HepG2 (cell line): Measurements from ENCODE around the gene APC2. TPM values are rescaled to one million over a fixed set of nuclear protein-coding genes. Genes with fewer than 3 reads are reported as not detected.

Source experiments
- ATAC-seq: fragments of 200-7000 bp; cut with Tn5 transposase; 3 replicates; pipeline ENCODE4 v1.9.1; 2020; ENCODE audit warnings: mild to moderate bottlenecking, moderate library complexity
- BruUV-seq: library from RNA; stranded (reverse); fragments of 400-500 nt; replicated peaks from 2 replicates; lab custom pipeline; 2021; lab: Mats Ljungman, UMichigan
- CTCF ChIA-PET: fragments of 300-600 bp; formaldehyde crosslinking; extraction: SDS; loops from one replicate; lab custom pipeline; 2021; ENCODE audit warnings: low total read pairs, inconsistent platforms, low intra/inter-chr PET ratio; lab: Yijun Ruan, JAX
- POLR2A ChIA-PET: fragments of 350-600 bp; sonication (Branson Sonifier 250); formaldehyde crosslinking; loops from one replicate; lab custom pipeline; 2020; ENCODE audit warnings: antibody characterized with exemption, inconsistent platforms; lab: Yijun Ruan, JAX
- DNase-seq: peaks from one replicate; pipeline ENCODE4 v3.0.0-alpha.2; 2015; ENCODE audit warnings: low spot score
- FAIRE-seq: peaks from 3 replicates; lab custom pipeline; 2011; peaks lifted over from hg19 to GRCh38; lab: Jason Lieb, UNC
- H2AFZ ChIP-seq: one replicate; pipeline ENCODE4 v1.6.1; 2011; ENCODE audit warnings: low read length, inconsistent platforms
- H3K27ac ChIP-seq: fragments of 300-600 bp; 3 replicates; pipeline ENCODE4 v1.8.0; 2011; ENCODE audit warnings: mixed run types, mild to moderate bottlenecking, mixed read lengths, low read length, inconsistent platforms; ENCODE audit not compliant: insufficient read depth; ENCODE audit errors: extremely low read length
- H3K27me3 ChIP-seq, 2 experiments: fragments of 200-600 bp in 1 of 2; 2 replicates in 1 of 2; 3 replicates in 1 of 2; pipeline versions ENCODE4 v1.6.0 to v1.8.0; 2011; ENCODE audit warnings: low read length in 2 of 2, mild to moderate bottlenecking in 2 of 2, moderate library complexity in 2 of 2, inconsistent platforms in 1 of 2; ENCODE audit not compliant: insufficient read depth in 2 of 2, control insufficient read depth in 1 of 2
- H3K36me3 ChIP-seq, 2 experiments: fragments of 200-600 bp in 1 of 2; replicated peaks in 1 of 2; 2 replicates in 1 of 2; 3 replicates in 1 of 2; pipeline versions ENCODE4 v1.5.1 to v1.8.0; 2011; ENCODE audit warnings: low read length in 2 of 2, inconsistent platforms in 1 of 2; ENCODE audit not compliant: insufficient read depth in 2 of 2, control insufficient read depth in 1 of 2
- H3K4me1 ChIP-seq: 2 replicates; pipeline ENCODE4 v1.5.1; 2012; ENCODE audit warnings: low read length, inconsistent platforms; ENCODE audit not compliant: insufficient read depth
- H3K4me2 ChIP-seq: 2 replicates; pipeline ENCODE4 v1.6.0; 2011; ENCODE audit warnings: low read depth, low read length, inconsistent platforms
- H3K4me3 ChIP-seq, 3 experiments: fragments of 200-600 bp in 1 of 3; sonication (generic), shearing (Covaris generic) in 1 of 3; replicated peaks in 1 of 3; 2 replicates each; pipeline ENCODE4 v1.5.1; 2011 to 2016; ENCODE audit warnings: low read length in 3 of 3, inconsistent platforms in 2 of 3, low read depth in 2 of 3, mild to moderate bottlenecking in 2 of 3, control low read depth in 1 of 3, mixed read lengths in 1 of 3; ENCODE audit not compliant: insufficient read depth in 1 of 3
- H3K79me2 ChIP-seq: one replicate; pipeline ENCODE4 v1.6.1; 2011; ENCODE audit warnings: low read length, inconsistent platforms; ENCODE audit not compliant: insufficient read depth
- H3K9ac ChIP-seq: 2 replicates; pipeline ENCODE4 v1.6.0; 2011; ENCODE audit warnings: mild to moderate bottlenecking, low read depth, low read length, inconsistent platforms; ENCODE audit not compliant: insufficient read depth
- H3K9me3 ChIP-seq: 2 replicates; pipeline ENCODE4 v1.5.1; 2012; ENCODE audit warnings: mild to moderate bottlenecking, low read length
- H4K20me1 ChIP-seq: 2 replicates; pipeline ENCODE4 v1.6.0; 2011; ENCODE audit warnings: inconsistent platforms, mild to moderate bottlenecking, low read length, moderate library complexity; ENCODE audit not compliant: insufficient read depth
- CREM ChIP-seq, 2 experiments: sonication (generic) in 1 of 2; formaldehyde crosslinking in 1 of 2; IDR thresholded peaks; 2 replicates each; pipeline versions ENCODE4 v1.4.0 to v1.6.1; 2016 to 2020; ENCODE audit warnings: antibody characterized with exemption in 1 of 2, mild to moderate bottlenecking in 1 of 2, missing genetic modification reagents in 1 of 2
- DDIT3 ChIP-seq: sonication (generic); formaldehyde crosslinking; IDR thresholded peaks from 2 replicates; pipeline ENCODE4 v1.4.0; 2020; ENCODE audit warnings: mild to moderate bottlenecking, missing genetic modification reagents
- KLF9 ChIP-seq: IDR thresholded peaks from 2 replicates; pipeline ENCODE4 v1.6.1; 2016; ENCODE audit warnings: low read depth
- MBD4 ChIP-seq: IDR thresholded peaks from 2 replicates; pipeline ENCODE4 v1.6.1; 2012; ENCODE audit warnings: low read length, inconsistent platforms, borderline replicate concordance
- NFE2 ChIP-seq: sonication (generic); formaldehyde crosslinking; IDR thresholded peaks from 2 replicates; pipeline ENCODE4 v1.4.0; 2020; ENCODE audit warnings: missing genetic modification reagents
- TOE1 ChIP-seq: sonication (generic); formaldehyde crosslinking; IDR thresholded peaks from 2 replicates; pipeline ENCODE4 v1.4.0; 2020; ENCODE audit warnings: mild to moderate bottlenecking, missing genetic modification reagents
- ZFP36L1 ChIP-seq: sonication (generic); formaldehyde crosslinking; IDR thresholded peaks from 2 replicates; pipeline ENCODE4 v1.8.0; 2022; ENCODE audit warnings: mild to moderate bottlenecking, missing genetic modification reagents, moderate library complexity
- ZNF207 ChIP-seq: fragments of 450-650 bp; IDR thresholded peaks from 2 replicates; pipeline ENCODE4 v1.6.1; 2016; ENCODE audit warnings: antibody characterized with exemption, borderline replicate concordance
- ZNF746 ChIP-seq: sonication (generic); formaldehyde crosslinking; IDR thresholded peaks from 2 replicates; pipeline ENCODE4 v1.8.0; 2022; ENCODE audit warnings: mild to moderate bottlenecking, missing genetic modification reagents
- ZNF782 ChIP-seq: sonication (generic); formaldehyde crosslinking; IDR thresholded peaks from 2 replicates; pipeline ENCODE4 v1.4.0; 2020; ENCODE audit warnings: missing genetic modification reagents, mild to moderate bottlenecking, borderline replicate concordance
- ZNF878 ChIP-seq: sonication (generic); formaldehyde crosslinking; IDR thresholded peaks from 2 replicates; pipeline ENCODE4 v1.8.1; 2023; ENCODE audit warnings: mild to moderate bottlenecking, missing genetic modification reagents, moderate library complexity
- ZSCAN12 ChIP-seq: sonication (generic); formaldehyde crosslinking; IDR thresholded peaks from 2 replicates; pipeline ENCODE4 v1.9.0; 2021; ENCODE audit warnings: mild to moderate bottlenecking, missing genetic modification reagents
- WGBS: methylation state at CpG from one replicate; pipeline ENCODE4 v1.1.6; 2017; ENCODE audit warnings: low lambda C conversion rate; 5-methylcytosine and 5-hydroxymethylcytosine counted together
- in situ Hi-C: cut with HindIII; loops from 2 replicates; pipeline ENCODE4 v1.10.0; 2017; ENCODE audit warnings: low pct_unique_long_range_greater_than_20kb; ENCODE audit not compliant: extremely low pct_ligation_motif_present
- intact Hi-C: fragments of 100-400 bp; cut with micrococcal nuclease; formaldehyde crosslinking; loops from one replicate; pipeline ENCODE4 v1.10.0; 2022; ENCODE audit not compliant: unreplicated experiment
- polyA plus RNA-seq, 8 experiments: library from polyadenylated mRNA; depleted of rRNA in 3 of 8; stranded (reverse) in 7 of 8; unstranded in 1 of 8; fragments of >200 nt; fragmentation: Illumina TruSeq in 4 of 8; extraction: Trizol in 4 of 8; gene quantifications; 2 replicates each; pipeline versions ENCODE4 v1.2.1 to v1.2.3, GENCODE V29; 2011 to 2016; ENCODE audit warnings: low read depth in 4 of 8, missing spikeins in 1 of 8, mixed read lengths in 1 of 8; ENCODE audit not compliant: insufficient read depth in 1 of 8
- total RNA-seq, 5 experiments: library from RNA; depleted of rRNA; stranded (reverse); fragments of >200 nt; fragmentation: Illumina TruSeq; extraction: Trizol; gene quantifications; 2 replicates each; pipeline ENCODE4 v1.2.3, GENCODE V29; 2016; ENCODE audit warnings: low read depth in 1 of 5
- TF ChIP-seq, protein P1 (sequence below): IDR thresholded peaks from 2 replicates; pipeline ENCODE4 v1.6.1; 2018; ENCODE audit warnings: missing genetic modification reagents, mild to moderate bottlenecking, missing compliant biosample characterization
- TF ChIP-seq, protein P2 (sequence below): sonication (generic); formaldehyde crosslinking; IDR thresholded peaks from 2 replicates; pipeline ENCODE4 v1.5.1; 2020; ENCODE audit warnings: missing genetic modification reagents, mild to moderate bottlenecking, borderline replicate concordance

APC2 gene
- total and polyA plus RNA-seq, 2 of the 13 experiments (the other 11 are each of a cell fraction or from before 2014, with no cell fraction given), result 0.08 to 0.22 TPM

- TF ChIP-seq ZFP36L1 (CRISPR knock-in tag) (no peak), ZNF746 (CRISPR knock-in tag) (no peak), DDIT3 (CRISPR knock-in tag) (no peak), ZNF207 (no peak), CREM (IDR thresholded peaks at IDR 0.05) (no peak), CREM (CRISPR knock-in tag; IDR thresholded peaks at IDR 0.05) (no peak), NFE2 (CRISPR knock-in tag) (no peak)
Observed at GRCh38 chr19:1488282-1488601, 38.3 kb downstream of the APC2 start (continued).

DNA sequence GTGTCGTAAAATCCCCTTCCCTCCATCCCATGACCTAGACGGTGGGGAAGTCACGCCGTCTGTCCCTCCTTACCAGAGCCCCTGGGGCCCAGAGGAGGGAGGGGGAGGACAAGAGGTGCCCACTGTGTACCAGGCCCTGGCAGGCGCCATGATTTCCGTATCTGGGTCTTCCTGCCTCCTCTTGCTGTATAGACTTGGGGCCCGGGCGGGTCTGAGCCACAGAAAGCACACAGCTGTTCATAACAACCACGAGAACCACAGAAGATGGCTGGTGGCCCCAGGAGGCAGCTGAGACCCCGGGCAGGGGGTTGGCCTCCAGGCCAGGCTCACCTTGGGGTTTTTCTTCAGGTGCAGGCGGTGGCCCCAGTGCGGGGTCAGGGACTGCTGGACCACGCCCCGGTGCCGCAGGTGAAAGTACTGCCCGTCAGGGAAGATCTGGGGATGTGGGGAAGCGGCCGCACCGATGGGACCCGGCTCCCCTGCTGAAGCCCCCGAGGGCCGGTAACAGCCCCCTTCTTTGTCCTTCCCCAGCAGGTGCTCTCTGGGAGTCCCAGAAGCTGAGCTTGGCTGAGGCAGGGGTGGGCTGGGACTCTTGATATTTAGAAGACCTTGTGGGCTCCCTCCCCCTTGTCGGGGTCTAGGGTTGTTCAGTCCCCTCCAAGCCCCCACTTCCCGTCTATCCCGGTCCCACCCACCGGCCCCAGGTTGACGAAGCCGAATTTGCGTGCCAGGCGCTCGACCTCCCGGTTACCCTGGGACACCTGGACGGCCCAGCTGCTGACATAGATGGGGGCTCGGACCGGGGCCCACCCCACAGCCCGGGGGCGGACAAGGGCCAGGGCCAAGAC is 39.8 kb downstream of the APC2 start:
- intact Hi-C loops, result no loop called here
- peak overlapping the region; percentile 77 for H3K9ac ChIP-seq
- TF ChIP-seq ZNF782 (CRISPR knock-in tag), result 0 out of 2 replicates have a peak, but pooled peaks have one; percentile 42
- no peak for TF ChIP-seq CREM (IDR thresholded peaks at IDR 0.05)
- TF ChIP-seq CREM (CRISPR knock-in tag; IDR thresholded peaks at IDR 0.05), result no peak
- TF ChIP-seq, protein P1, sequence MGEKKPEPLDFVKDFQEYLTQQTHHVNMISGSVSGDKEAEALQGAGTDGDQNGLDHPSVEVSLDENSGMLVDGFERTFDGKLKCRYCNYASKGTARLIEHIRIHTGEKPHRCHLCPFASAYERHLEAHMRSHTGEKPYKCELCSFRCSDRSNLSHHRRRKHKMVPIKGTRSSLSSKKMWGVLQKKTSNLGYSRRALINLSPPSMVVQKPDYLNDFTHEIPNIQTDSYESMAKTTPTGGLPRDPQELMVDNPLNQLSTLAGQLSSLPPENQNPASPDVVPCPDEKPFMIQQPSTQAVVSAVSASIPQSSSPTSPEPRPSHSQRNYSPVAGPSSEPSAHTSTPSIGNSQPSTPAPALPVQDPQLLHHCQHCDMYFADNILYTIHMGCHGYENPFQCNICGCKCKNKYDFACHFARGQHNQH (CRISPR knock-in tag), result no peak
- TF ChIP-seq, protein P2, sequence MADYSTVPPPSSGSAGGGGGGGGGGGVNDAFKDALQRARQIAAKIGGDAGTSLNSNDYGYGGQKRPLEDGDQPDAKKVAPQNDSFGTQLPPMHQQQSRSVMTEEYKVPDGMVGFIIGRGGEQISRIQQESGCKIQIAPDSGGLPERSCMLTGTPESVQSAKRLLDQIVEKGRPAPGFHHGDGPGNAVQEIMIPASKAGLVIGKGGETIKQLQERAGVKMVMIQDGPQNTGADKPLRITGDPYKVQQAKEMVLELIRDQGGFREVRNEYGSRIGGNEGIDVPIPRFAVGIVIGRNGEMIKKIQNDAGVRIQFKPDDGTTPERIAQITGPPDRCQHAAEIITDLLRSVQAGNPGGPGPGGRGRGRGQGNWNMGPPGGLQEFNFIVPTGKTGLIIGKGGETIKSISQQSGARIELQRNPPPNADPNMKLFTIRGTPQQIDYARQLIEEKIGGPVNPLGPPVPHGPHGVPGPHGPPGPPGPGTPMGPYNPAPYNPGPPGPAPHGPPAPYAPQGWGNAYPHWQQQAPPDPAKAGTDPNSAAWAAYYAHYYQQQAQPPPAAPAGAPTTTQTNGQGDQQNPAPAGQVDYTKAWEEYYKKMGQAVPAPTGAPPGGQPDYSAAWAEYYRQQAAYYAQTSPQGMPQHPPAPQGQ (CRISPR knock-in tag), result no peak
- TF ChIP-seq ZNF878, result no peak
- TF ChIP-seq KLF9 (CRISPR knock-in tag), result no peak
- TF ChIP-seq MBD4, result no peak
- TF ChIP-seq ZSCAN12 (CRISPR knock-in tag), result no peak
- no peak for TF ChIP-seq TOE1

More for the DNA sequence above, 39.8 kb downstream of the APC2 start:
- FAIRE-seq (no peak), DNase-seq (no peak), ATAC-seq (no peak)
- ChIA-PET CTCF (no interaction called here), POLR2A (interaction anchor here (1.6 to 2.8 kb wide), 2 partner anchors 13 to 19 kb away, joined by 16 to 19 read pairs; no protein-coding TSS in a partner anchor)
- no peaks in the 10 kb centered on the region for H3K9me3 ChIP-seq
- peaks cover 6% of the 10 kb centered on the region for H3K79me2 ChIP-seq
- no peaks in the 10 kb centered on the region for H3K36me3 ChIP-seq
- peak overlapping the region; percentile 67 for H3K27ac ChIP-seq
- H3K27me3 ChIP-seq, result no peaks in the 10 kb centered on the region
- H3K4me2 ChIP-seq, result peak overlapping the region; percentile 91
- H3K4me3 ChIP-seq, result peak overlapping the region; percentile 55 to 79 (median 72)
- H3K4me1 ChIP-seq, result peaks cover 41% of the 10 kb centered on the region
- no peak overlapping the region for H2AFZ ChIP-seq
- no peaks in the 10 kb centered on the region for H4K20me1 ChIP-seq
- BruUV-seq, result no TSS peak
- 54% methylated on average over 12 of the region's 37 CpGs for WGBS
- in situ Hi-C loops, result no loop called here
